GM19468 (cell line): ENCODE data around the gene FNTB.

Experiments used
- ATAC-seq: cut with Tn5 transposase; IDR thresholded peaks from one replicate; pipeline ENCODE4 v1.9.1; 2021; ENCODE audit warnings: mild to moderate bottlenecking, moderate library complexity, moderate number of reproducible peaks; ENCODE audit not compliant: unreplicated experiment; ENCODE audit errors: extremely low read depth

FNTB gene

DNA sequence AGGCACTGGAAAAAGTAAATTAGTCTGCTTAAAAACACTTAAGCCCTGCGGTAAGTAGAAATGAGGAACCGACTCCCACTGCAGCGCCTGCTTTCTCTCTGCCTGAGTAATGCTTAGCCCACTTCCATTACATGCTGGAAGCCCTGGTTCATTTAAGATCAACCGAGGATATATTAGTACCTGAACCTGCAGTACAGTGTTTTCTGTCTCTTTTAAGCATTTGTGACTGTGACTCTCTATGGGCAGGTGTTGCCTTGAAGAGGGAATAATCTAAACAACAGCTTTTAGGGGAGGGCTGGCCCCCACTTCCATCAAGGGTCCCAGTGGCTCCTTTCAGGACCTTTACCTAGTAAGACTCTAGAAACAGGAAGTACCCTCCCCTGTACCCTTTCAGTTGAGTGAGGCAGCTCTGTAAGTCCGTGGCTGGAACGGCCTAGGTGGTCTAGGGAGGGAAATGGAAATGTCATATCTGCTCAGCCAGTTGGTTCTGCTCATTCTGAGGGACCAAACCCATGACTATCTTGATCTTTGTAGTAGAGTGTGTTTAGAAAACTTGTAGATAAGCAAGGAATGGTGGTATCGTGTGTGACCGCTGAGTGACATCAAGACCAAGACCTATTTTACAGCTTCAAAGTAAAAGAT, 56.2 kb downstream of the FNTB start:
- peak; percentile 32 for ATAC-seq

DNA sequence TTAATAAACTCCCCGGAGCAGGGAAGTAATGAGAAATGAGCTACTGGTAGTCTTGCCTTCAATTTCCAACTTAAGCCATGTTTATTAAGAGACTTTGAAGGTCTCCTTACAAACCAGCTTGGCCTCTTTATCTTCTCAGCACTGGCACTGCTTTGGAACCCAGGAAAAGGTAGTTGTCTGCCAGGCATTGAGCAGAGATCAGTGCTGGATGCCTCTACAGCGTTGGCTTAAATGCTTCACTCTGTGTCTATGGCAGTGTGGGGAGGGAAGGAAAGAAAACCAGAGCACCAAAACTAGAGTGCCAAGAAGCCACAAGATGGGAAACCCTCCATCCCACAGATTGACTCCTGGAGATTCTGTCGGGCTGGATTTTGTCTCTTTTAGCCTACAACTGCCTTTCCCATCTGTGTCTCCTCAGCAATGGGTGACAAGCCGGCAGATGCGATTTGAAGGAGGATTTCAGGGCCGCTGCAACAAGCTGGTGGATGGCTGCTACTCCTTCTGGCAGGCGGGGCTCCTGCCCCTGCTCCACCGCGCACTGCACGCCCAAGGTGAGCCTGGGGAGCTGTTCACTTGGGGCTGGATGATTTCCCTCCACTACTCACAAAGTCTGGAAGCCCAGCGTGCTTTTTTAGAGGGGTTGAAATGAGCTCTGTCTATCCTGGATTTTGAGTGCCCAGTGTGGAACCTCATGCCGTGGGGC, 57.3 kb downstream of the FNTB start:
- ATAC-seq, result no peak

DNA sequence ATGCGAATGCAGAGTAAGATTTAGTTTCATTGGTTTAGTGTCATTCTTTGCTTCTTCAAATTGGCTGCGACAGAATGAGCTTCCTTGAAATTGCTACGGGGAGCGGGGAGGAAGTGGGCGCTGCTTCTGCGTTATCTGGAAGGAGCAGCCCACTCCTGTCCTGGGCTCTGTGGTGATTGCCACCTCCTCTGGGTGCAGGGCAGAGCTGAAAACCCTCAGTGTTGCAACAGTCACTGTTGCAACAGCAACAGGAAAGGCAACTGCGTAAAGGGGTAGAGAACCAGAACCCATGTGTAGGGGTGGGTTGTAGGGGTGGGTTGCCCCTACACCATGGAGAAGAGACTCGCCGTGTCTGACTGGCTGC, 57.9 kb downstream of the FNTB start:
- ATAC-seq, result no peak

DNA sequence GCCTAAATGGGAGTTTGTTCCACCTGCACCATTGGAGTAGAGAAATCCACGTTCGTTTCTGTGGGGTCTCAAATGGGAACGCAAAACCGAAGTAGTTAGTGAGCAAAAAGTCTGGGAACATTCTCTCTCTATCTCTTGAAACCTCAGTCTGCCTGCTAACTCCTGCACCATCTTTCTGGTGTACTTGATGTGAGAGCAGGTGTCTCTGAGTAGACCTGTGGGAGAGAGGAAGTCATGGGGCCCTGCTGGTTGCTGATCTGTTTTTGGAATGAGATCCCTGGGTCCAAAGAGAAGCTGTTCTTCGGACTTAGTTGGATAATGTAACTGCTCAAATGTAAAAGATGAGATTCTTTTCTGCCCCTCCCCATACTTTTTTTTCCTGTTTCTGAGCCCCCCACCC, 58.3 kb downstream of the FNTB start:
- ATAC-seq, result no peak

DNA sequence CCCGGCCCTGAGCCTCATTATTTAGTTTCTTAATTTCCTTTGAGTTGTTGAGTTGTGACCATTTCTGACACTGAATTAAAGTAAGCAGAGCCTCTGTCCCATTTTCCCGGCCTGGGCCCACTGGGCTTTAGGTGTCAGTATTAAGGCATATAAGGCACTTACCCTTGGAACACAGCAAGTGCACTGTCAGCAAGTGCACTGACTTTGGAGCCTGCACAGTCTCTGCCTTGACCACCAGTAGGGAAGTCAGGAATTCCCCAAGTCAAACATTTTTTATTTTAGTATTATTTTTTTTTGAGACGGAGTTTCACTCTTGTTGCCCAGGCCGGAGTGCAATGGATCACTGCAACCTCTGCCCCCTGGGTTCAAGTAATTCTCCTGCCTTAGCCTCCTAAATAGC, 59.0 kb downstream of the FNTB start:
- no peak for ATAC-seq

DNA sequence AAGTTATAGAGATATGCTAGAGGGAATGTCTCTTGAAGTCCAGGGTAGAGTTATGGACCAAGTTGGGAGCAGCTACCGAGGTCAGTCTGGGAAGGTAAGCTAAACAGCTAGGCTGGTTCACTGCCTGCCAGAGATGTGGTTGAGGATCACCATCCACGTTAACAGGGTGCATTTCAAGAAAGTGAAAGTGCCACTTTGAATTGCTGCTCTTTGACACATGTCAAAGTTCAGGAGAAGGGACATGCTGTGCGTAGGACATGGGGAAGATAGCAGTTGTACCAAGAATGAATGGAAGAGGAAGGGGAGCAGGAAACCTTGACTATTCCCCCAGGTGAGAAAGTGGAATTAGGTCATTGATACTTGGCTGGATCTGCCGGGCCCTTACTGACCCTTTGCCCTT, 66.1 kb downstream of the FNTB start:
- no peak for ATAC-seq

DNA sequence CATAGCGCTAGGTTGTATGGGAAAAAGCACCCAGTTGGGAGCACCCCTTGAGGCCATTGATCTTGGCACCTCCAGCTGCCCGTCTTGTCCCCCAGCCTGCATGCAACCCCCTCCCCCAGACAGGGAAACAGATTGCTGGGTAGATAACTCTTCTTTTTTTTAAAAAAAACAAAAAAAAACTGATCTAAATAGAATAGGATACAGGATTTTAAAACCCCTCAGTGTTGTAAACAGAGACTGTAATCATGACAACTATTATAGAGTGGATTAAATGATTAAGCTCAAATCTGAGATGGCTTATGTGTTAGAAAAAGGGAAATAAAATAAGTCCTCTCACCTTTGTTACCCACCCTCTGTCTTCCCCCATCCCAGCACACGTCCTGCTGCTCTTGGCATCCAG, 66.8 kb downstream of the FNTB start:
- no peak for ATAC-seq

DNA sequence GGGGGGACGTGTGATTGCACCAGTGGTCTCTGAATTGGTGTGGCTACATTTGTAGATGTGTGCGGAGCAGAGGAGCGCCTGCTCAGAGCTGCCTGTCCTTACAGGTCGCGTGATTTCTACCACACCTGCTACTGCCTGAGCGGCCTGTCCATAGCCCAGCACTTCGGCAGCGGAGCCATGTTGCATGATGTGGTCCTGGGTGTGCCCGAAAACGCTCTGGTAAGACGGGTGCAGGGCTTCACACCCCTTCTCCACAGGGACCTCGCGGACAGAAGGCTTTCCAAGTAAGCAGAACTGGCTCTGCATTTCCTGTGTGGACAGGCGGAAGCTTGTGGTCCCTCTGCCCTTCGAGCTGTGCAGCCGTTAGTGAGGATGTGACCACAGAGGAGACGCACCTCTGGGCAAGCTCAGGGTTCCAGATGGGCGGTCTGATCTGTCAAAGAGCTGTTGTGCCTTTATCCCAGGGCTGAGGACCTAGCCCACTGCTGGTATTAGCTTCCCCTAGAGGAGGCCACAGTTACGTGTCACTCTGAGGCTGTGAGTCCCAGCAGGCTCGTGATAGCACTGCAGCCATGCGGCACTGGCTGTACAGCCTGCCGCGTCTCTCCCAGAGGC, 67.9 kb downstream of the FNTB start:
- ATAC-seq, result no peak

DNA sequence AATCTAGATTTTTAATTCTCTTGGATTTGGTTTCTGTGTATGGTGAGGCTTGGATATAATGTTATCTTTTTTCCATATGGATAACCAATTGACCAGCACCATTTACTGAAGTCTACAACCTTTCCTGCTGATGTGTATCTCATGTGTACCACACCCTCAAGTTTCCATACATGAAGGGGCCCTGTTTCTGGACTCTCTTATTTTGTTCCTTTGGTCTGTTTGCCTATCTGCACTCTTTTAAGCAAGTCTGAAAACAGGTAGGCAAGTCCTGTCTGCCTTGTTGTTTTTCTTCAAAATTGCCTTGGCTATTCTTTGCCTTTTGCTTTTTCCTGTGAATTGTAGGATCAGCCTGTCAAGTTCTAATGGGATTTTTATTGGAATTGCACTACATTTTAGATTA, 71.0 kb downstream of the FNTB start:
- no peak for ATAC-seq

DNA sequence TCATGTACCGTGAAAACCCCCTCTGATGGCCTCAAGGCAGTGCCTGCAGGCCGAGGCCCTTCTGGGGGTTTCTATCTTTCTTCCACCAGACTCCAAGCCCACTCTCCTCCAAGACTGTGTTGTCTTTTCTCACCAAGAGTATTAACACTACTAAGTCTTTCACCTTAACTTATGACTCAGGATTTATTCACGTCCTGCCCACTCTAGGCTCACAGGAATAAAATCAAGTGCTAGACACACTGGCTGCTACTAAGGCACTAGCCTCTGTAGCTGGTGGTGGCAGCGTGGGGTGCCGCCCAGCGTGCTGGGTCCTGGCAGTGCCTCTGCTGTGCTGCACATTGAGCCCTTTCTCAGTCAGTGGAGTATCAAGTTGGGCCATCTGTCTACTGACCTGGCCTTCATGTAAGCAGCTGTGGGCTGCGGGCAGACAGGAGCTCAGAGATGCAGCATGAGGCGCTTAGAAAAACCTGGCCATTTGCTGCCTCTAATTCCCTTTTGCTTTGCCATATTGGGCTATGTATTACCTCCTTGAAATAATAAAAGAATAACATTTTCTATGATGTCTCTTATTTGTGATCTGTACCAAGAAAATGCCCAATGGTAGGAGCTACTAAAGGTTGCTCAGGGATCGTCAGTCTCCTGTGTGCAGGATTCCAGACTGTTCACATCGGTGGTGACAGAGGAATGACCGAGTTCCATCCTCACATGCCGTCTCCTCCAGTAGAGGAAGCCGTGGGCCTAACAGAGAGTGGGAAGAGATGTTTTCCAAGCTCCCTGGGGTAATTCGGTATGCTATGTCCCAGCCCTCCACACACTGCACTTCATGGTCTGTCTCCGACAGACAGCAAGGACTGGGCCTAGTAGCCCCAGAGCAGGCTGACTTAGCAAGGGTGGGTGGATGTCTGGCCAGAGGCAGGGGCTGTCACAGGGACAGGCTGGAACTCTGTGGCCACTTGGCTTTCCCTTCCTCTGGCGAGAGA, 75.7 kb downstream of the FNTB start:
- ATAC-seq, result no peak

DNA sequence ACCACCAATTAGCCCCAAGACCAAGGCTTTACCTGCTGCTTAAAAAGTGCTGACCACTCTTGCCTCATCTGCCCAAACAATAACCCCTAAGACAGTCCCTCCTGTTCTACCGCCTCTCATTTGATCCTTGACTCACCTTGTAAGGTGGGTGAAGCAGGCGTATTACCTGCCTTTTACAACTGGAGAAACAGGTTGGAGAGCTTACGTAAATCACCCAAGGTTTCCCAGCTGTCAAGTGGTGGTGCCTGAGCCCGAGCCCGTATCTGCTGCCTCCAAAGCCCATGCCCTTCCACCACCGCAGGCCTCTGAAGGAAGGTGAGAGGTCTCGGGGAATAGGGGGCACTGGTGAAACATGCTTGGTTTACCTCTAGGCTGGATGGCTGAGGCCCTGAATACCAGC, 79.0 kb downstream of the FNTB start:
- ATAC-seq, result no peak

DNA sequence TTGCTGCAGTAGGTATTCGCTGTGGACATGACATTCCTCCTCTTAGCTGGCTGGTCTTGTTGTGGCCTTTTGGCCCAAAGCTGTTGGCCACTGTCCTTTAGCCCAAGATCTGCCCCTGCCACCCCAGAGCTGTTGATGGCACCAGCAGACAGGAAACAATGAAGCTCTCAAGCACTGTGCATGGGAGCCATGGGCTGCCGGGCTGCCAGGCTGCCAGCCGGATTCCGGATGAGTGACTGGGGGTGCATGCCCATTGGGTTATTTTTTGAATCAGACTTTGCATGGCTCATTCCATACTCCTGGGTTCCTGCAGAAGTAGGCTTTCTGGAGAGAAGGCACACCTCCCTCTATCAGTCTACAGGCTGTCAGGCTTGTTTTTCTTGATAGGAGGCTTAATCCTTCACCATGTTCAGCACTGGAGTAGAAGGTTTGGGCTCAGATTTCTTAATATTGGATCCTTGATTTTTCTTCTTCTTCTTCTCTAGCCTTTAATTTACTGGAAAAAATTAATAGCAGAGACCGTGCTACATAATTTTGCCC, 83.2 kb downstream of the FNTB start:
- ATAC-seq, result no peak

DNA sequence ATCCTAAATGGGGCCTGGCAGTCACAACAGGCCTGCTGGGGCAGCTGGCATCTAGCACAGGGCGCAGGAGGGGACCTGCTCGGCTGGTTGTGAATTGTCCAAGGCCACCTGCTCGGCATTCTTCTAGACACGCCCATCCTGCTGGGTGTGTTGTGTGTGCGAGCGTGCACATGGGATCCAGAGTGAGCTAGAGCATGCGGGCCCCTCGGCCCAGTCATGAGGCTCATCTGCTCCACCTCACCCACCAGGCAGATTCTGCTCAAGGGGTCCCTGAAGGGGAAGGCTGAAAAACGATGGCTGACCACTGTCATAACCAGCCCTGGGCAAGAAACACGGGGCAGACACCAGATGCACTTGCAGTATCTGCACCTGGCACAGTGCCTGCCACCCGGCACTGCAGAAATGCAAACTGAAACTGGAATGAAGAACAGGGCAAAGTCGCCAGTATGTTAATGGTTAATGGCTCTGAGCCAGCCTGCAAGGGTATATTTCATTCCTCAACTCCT, 83.8 kb downstream of the FNTB start:
- ATAC-seq, result peak; percentile 56

DNA sequence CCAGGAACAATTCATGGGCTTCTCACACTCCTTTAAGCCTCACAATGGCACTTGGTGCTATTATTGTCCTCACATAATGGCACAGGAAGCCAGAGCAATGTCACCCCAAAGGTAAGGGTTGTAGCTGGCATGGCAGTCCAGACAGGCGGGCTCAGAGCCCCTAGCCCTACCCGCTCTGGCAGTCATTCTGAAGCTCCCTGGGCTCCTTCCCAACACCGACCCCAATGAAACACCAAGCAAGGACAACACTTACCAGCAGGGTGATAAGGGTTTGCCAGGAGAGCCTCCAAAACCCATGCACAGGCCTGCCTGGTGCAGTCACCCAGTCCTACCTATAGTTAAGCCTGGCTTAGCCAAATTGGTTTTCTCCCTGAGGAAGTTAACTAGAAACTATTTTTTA, 84.8 kb downstream of the FNTB start:
- no peak for ATAC-seq

DNA sequence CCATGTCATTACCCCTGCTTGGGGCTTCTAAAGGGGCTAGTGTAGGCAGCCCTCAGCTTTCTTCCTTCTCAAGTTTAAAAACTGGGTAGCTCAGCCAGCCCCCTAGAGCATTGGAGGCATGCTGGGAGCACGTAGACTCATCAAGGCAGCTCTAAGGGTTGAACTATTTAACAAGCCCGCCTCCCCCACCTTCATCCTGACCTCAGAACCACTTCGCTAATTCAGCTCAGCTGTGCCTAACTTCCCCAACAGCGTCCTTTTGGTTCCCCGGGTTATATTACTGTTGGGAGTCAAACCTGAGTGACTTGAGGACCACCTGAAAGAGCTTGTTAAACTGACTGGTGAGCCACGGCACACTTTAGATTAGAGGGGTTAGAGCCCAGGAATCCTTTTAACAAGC, 85.6 kb downstream of the FNTB start:
- ATAC-seq, result no peak

DNA sequence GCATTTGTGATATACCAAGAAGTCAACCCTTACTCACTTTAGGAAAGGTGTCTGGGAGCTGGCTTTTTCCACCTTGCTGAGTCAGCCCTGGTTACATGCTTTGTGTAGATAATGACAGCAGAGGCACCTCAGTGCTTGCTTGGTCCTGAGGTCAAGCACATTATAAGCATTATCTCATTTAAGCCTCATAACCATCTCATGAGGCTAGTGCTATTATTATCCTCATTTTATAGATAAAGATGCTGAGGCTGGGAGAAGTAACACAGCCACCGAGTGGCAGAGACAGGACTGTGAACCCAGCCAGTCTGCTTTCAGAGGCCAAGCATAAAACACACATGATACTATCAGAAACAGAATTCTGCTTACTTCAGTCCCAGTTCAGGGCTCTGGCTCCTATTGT, 86.2 kb downstream of the FNTB start:
- ATAC-seq, result no peak

DNA sequence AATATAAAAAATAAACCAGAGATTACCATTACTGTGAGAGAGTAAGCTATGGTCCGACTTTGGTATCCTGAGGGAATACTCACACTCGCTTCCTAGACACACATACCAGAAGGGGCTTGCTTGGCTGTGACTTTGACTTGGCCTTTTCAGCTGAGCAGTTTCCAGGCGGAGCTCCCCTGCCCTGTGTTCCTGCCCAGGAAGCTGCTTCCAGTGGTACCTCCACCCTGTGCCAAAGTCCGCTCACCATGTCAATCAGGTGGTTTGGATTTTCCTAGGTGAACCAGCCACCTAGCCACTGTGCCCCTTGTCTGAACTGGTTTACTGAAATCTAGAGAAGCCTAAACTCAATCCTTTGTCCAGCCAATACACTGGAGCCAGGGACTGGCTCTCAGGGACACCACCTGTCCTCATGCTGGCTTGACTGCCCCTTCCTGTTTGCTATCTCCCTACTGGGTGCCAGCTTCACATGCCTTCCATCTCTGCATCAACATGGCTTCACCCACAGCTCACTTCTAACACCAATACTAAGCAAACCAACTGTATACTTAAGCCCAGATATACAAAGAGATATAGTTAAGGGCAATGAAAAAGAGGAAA, 87.0 kb downstream of the FNTB start:
- no peak for ATAC-seq

DNA sequence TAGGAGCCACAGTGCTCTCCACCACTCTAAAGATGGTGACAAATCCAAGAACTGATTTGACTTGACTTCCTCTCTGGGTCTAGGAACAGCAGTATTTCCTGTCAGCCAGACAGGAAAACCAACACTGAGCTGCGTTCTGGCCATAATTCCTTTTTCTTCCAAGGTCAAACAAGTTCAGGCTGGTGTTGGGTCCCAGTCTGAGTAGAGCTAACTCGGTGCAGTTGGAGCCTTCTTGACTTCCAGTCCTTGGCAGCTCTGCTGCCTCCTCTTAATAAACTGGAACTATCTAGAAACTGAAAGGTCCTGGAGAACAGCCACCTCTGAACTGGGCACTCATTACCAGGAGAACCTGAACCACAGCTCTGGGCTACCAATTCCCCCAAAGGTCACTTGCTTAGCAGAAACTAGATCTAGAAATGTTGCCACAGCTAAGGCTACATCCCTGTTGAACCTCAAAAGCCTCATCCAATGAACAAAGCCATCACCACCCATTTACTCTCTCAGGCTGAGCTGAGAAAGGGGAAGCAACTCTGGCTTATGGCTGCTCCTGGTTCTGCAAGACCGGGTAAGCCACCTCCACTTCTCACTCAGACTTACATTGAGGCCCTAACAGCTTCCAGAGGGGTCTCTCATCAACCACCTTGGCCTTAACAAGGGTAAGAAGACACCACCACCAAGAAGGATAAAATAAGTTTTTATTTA, 87.9 kb downstream of the FNTB start:
- no peak for ATAC-seq

DNA sequence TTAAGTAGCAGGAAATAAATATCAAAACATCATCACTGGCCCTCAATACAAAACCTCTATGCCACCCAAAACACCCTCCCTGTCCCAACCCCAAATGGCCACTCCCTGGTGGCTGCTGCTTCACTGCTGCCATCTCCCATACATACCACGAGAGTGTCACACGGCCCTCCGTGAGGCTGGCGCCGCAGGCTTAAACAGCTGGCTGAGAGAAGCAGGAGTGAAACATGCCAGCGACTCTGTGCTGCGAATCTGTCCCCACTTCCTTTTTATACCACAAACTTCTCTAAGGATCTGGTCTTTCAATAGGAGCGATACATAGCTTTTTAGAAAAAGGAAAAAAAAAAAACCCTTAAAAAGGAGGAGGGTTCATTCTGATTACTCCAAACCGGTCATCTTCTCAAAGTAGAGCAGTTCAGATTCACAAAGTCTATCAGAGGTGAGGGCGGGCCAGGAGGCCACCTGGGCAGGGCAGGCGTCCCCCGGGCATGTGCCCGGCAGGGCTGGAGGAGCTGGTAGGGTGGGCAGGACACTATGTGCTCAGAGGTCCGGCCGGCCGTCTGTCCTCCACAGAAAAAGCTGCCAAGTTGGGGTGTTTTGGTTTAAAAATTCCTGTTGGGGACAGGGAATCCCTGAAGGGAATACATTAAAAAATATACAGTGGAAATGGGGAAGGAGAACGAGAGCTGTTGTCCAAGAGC, 89.1 kb downstream of the FNTB start:
- ATAC-seq, result no peak
